Hepatocyte (in vitro differentiated cells): ENCODE measurements around the gene MEF2C. TPM values are rescaled to one million over a fixed set of nuclear protein-coding genes. Genes with fewer than 3 reads are reported as not detected.

Experiments
- DNase-seq: peaks from one replicate; pipeline ENCODE4 v3.0.0-alpha.2; 2016; ENCODE audit warnings: low spot score
- H2AFZ ChIP-seq: fragments of 200-600 bp; sonication (generic); 2 replicates; pipeline ENCODE4 v1.6.0; 2016; ENCODE audit warnings: antibody characterized with exemption, mild to moderate bottlenecking
- H3K27ac ChIP-seq: fragments of 200-600 bp; sonication (generic); 2 replicates; pipeline ENCODE4 v1.5.1; 2016; ENCODE audit warnings: mild to moderate bottlenecking
- H3K27me3 ChIP-seq: fragments of 200-600 bp; sonication (generic); 2 replicates; pipeline ENCODE4 v1.6.1; 2016
- H3K36me3 ChIP-seq: fragments of 200-600 bp; sonication (generic); replicated peaks from 2 replicates; pipeline ENCODE4 v1.5.1; 2016; ENCODE audit warnings: low read depth; ENCODE audit not compliant: insufficient read depth
- H3K4me1 ChIP-seq: fragments of 200-600 bp; sonication (generic); 2 replicates; pipeline ENCODE4 v1.5.1; 2016; ENCODE audit warnings: mild to moderate bottlenecking, moderate library complexity; ENCODE audit not compliant: insufficient read depth
- H3K4me2 ChIP-seq: fragments of 200-600 bp; sonication (generic); 2 replicates; pipeline ENCODE4 v1.6.0; 2016
- H3K4me3 ChIP-seq: fragments of 200-600 bp; sonication (generic); 2 replicates; pipeline ENCODE4 v1.5.1; 2016; ENCODE audit warnings: mild to moderate bottlenecking
- H3K79me2 ChIP-seq: fragments of 200-600 bp; sonication (generic); 2 replicates; pipeline ENCODE4 v1.6.0; 2017; ENCODE audit warnings: mild to moderate bottlenecking
- H3K9me2 ChIP-seq: fragments of 200-600 bp; sonication (generic); replicated peaks from 2 replicates; pipeline ENCODE4 v1.6.0; 2017; ENCODE audit warnings: mild to moderate bottlenecking; ENCODE audit not compliant: insufficient read depth
- H3K9me3 ChIP-seq: fragments of 200-600 bp; sonication (generic); 2 replicates; pipeline ENCODE4 v1.5.1; 2016; ENCODE audit warnings: low read depth, mild to moderate bottlenecking
- H4K20me1 ChIP-seq: fragments of 200-600 bp; sonication (generic); 2 replicates; pipeline ENCODE4 v1.6.0; 2016; ENCODE audit warnings: mild to moderate bottlenecking; ENCODE audit not compliant: insufficient read depth, poor library complexity, severe bottlenecking
- CTCF ChIP-seq: fragments of 200-600 bp; sonication (generic); IDR thresholded peaks from 2 replicates; pipeline ENCODE4 v1.5.1; 2016; ENCODE audit warnings: antibody characterized with exemption, mild to moderate bottlenecking; ENCODE audit not compliant: poor library complexity
- EZH2 ChIP-seq: fragments of 200-600 bp; sonication (generic); IDR thresholded peaks from 2 replicates; pipeline ENCODE4 v1.6.1; 2016; ENCODE audit warnings: antibody characterized with exemption, mild to moderate bottlenecking, borderline replicate concordance
- EZH2phosphoT487 ChIP-seq: fragments of 200-600 bp; sonication (generic); IDR thresholded peaks from one replicate; pipeline ENCODE4 v1.6.1; 2018; ENCODE audit warnings: antibody characterized with exemption, mild to moderate bottlenecking, low read depth, moderate library complexity; ENCODE audit not compliant: unreplicated experiment, severe bottlenecking
- WGBS: methylation state at CpG from one replicate; pipeline ENCODE4 v1.1.6; 2016; ENCODE audit warnings: low lambda C conversion rate; ENCODE audit errors: missing lambda C conversion rate; 5-methylcytosine and 5-hydroxymethylcytosine counted together
- polyA plus RNA-seq: library from polyadenylated mRNA; unstranded; fragments of >200 nt; fragmentation: Nextera tagmentation; extraction: Ambion mirVana; gene quantifications from 2 replicates; pipeline ENCODE4 v1.2.1, GENCODE V29; 2016
- total RNA-seq: library from RNA; depleted of rRNA; stranded (reverse); fragments of >200 nt; gene quantifications from 2 replicates; pipeline ENCODE4 v1.2.3, GENCODE V29; 2014

The MEF2C gene
- total and polyA plus RNA-seq, 2 experiments from 2014 or later = 5.9 to 14.6 TPM

- Histone ChIP-seq H3K27me3 (peaks cover 17% of the 10 kb centered on the region), H3K4me1 (no peaks in the 10 kb centered on the region), H3K9me3 (no peaks in the 10 kb centered on the region), H3K36me3 (no peaks in the 10 kb centered on the region), H3K4me2 (peak overlapping the region; percentile 93), H3K27ac (no peak overlapping the region), H2AFZ (peak overlapping the region; percentile 70), H3K9me2 (no peaks in the 10 kb centered on the region), H3K79me2 (no peaks in the 10 kb centered on the region), H4K20me1 (no peaks in the 10 kb centered on the region), H3K4me3 (peak overlapping the region; percentile 41)
- no peak for TF ChIP-seq EZH2phosphoT487
- TF ChIP-seq EZH2 = no peak
- TF ChIP-seq CTCF = no peak
- DNase-seq = no peak
- 29% methylated on average over 9 of the region's 9 CpGs for WGBS
Measured at GRCh38 chr5:88888848-88889188, 5.8 kb upstream of the MEF2C start.

- no peak for DNase-seq
- Histone ChIP-seq H3K36me3 (no peaks in the 10 kb centered on the region), H4K20me1 (no peaks in the 10 kb centered on the region), H3K4me3 (no peak overlapping the region), H3K27ac (no peak overlapping the region), H3K9me3 (no peaks in the 10 kb centered on the region), H3K27me3 (peaks cover 17% of the 10 kb centered on the region), H2AFZ (no peak overlapping the region), H3K4me2 (no peak overlapping the region), H3K9me2 (no peaks in the 10 kb centered on the region), H3K4me1 (no peaks in the 10 kb centered on the region), H3K79me2 (no peaks in the 10 kb centered on the region)
- TF ChIP-seq CTCF (no peak), EZH2 (no peak), EZH2phosphoT487 (no peak)
Measured at GRCh38 chr5:88888291-88888690, 5.3 kb upstream of the MEF2C start.

GRCh38 chr5:88887342-88887741 lies 4.4 kb upstream of the MEF2C start:
- Histone ChIP-seq H3K9me3 (no peaks in the 10 kb centered on the region), H2AFZ (no peak overlapping the region)
- 84% methylated on average over 2 of the region's 2 CpGs for WGBS

More at GRCh38 chr5:88887342-88887741, 4.4 kb upstream of the MEF2C start:
- H3K4me1 ChIP-seq = no peaks in the 10 kb centered on the region
- DNase-seq = no peak
- no peak overlapping the region for H3K4me3 ChIP-seq
- H3K4me2 ChIP-seq = no peak overlapping the region
- TF ChIP-seq EZH2phosphoT487 = no peak
- no peak for TF ChIP-seq CTCF
- no peak for TF ChIP-seq EZH2
- no peaks in the 10 kb centered on the region for H3K79me2 ChIP-seq
- peaks cover 17% of the 10 kb centered on the region for H3K27me3 ChIP-seq
- H3K36me3 ChIP-seq = no peaks in the 10 kb centered on the region
- H4K20me1 ChIP-seq = no peaks in the 10 kb centered on the region
- no peaks in the 10 kb centered on the region for H3K9me2 ChIP-seq
- no peak overlapping the region for H3K27ac ChIP-seq
